Stimulated activated memory B cell treated with anti-CD40 and anti-IgM and Interleukin-4, amounts not matched to agents 10 μg/mL and 1 μg/mL and 100 μg/mL, for 72 hours (primary cell): ENCODE results near the gene SLC25A28.

Source experiments
- ATAC-seq: fragments of 150-1000 bp; cut with Tn5 transposase; 2 replicates; pipeline ENCODE4 v1.10.0; 2021
- H3K27ac Mint-ChIP-seq: one replicate; pipeline ENCODE4 v1.8.0; 2022; ENCODE audit warnings: mild to moderate bottlenecking, mixed read lengths
- H3K27me3 Mint-ChIP-seq: one replicate; pipeline ENCODE4 v1.8.0; 2022; ENCODE audit warnings: mixed read lengths
- H3K36me3 Mint-ChIP-seq: one replicate; pipeline ENCODE4 v1.8.0; 2022; ENCODE audit warnings: mixed read lengths
- H3K4me1 Mint-ChIP-seq: one replicate; pipeline ENCODE4 v1.8.0; 2022; ENCODE audit warnings: mixed read lengths
- H3K4me3 Mint-ChIP-seq: one replicate; pipeline ENCODE4 v1.8.0; 2022; ENCODE audit warnings: mild to moderate bottlenecking, moderate library complexity, mixed read lengths
- H3K9me3 Mint-ChIP-seq: one replicate; pipeline ENCODE4 v1.8.0; 2022; ENCODE audit warnings: mixed read lengths

SLC25A28 gene, protein sequence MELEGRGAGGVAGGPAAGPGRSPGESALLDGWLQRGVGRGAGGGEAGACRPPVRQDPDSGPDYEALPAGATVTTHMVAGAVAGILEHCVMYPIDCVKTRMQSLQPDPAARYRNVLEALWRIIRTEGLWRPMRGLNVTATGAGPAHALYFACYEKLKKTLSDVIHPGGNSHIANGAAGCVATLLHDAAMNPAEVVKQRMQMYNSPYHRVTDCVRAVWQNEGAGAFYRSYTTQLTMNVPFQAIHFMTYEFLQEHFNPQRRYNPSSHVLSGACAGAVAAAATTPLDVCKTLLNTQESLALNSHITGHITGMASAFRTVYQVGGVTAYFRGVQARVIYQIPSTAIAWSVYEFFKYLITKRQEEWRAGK

DNA sequence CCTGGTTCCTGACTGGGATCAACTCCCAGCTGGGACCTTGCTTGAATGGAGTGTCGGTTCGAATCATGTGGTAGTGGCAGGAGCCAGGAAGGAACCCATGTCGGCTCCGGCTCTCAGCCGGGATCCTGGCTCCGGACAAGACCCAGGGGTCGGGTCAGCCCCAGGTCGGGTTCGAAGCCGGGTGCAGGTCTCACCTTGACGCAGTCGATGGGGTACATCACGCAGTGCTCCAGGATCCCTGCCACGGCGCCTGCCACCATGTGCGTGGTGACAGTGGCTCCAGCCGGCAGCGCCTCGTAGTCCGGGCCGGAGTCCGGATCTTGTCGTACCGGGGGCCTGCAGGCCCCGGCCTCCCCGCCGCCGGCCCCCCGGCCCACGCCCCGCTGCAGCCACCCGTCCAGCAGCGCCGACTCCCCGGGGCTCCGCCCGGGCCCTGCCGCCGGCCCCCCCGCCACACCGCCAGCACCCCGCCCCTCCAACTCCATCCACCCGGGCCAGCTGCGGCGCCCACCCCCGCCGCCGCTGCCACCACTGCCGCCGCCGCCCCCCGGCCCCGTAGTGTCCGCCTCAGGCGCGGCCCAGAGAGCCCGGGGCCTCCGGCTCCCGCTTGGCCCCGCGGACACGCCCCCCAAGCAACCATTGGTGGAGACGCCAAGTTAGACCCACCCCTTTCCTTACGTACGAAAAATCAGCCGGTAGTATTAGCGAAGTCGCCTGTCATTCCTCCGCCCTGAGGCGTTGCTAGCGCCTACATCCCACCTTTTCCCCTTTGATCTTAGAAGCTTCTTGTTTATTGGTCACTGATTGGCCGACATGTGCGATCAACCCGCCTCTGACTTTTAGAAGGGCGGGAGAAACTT, at the start of gene SLC25A28:
TSS of gene SLC25A28 (minus strand) at position 589 of the 860 bp plus-strand sequence. CDS start at position 485, 104 bp downstream.
- Mint-ChIP-seq H3K4me1 (peaks cover 45% of the 10 kb centered on the region), H3K27me3 (no peaks in the 10 kb centered on the region), H3K9me3 (no peaks in the 10 kb centered on the region), H3K27ac (peak within 1 kb of the TSS; percentile 95), H3K36me3 (peaks cover 6% of the 10 kb centered on the region), H3K4me3 (peak within 1 kb of the TSS; percentile 86)
- peak; percentile 92 for ATAC-seq

DNA sequence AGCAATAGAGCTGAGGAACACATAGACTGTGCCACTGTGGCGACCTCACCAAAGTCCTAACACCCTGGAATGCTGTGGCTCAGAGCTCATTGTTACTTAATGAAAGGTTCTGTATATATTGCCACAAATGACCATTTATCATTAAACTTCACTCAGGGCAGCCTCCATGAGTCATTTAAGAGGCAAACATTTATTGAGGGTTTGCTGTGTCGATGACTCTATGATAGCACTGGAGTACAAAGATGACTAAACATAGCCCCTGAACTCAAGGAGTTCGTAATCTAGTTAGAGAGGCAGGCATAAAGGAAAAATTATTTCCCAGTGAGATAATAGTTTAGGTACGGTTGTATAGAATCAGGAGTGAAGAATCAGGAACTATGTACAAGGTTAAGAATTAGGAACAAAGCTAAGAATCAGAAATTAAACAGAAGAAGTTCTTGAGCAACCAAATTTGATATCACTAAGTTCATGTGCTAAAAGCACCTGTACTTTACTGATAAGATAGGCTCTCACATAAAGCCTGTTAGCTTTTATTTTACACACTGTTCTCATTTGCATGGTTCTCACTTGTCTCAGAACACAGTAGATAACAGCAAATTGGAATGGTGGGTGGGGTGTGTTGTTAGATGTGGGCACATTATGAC, 47.0 kb upstream of the SLC25A28 start:
- Mint-ChIP-seq H3K27me3 (no peaks in the 10 kb centered on the region), H3K4me1 (peaks cover 2% of the 10 kb centered on the region), H3K9me3 (no peaks in the 10 kb centered on the region), H3K27ac (no peak overlapping the region), H3K36me3 (peaks cover 36% of the 10 kb centered on the region), H3K4me3 (no peak overlapping the region)
- ATAC-seq: no peak

DNA sequence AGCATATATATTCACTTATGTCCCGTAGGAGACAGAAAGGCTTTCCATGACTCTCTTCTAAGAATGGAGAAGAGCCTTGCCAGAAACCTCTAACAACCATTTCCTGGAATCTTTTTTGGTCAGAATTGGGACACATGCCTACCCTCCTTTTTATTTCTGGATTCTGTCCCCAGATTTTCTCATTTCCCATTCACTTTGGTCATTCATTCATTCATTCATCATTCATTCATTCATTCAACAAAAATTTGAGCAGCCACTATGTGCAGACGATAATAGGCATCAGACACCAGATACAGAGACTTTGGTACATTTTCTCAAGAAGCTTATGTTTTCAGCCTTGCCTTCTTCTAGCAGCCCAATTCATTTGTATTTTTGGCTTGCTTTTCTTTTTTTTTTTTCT, 45.1 kb upstream of the SLC25A28 start:
- Mint-ChIP-seq H3K4me1 (peaks cover 7% of the 10 kb centered on the region), H3K27ac (no peak overlapping the region), H3K27me3 (no peaks in the 10 kb centered on the region), H3K4me3 (no peak overlapping the region), H3K9me3 (no peaks in the 10 kb centered on the region), H3K36me3 (peaks cover 41% of the 10 kb centered on the region)
- no peak for ATAC-seq

DNA sequence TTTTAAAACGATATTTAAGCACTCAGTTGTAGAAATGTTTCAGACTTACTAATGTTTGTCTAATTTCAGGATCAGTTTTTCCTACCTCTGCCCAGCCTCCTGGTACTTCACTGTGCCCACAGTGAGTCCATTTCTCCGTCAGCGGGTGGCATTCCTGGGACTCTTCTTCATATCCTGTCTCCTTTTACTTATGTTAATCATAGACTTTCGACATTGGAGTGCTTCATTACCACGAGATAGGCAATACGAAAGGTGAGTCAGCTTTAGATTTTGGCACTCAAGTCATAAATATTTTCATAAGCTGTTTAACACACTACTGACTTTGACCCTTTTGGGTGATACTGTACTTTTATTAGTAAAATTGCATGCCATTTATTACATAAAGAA, 41.1 kb upstream of the SLC25A28 start:
- H3K9me3 Mint-ChIP-seq: no peaks in the 10 kb centered on the region
- H3K27ac Mint-ChIP-seq: no peak overlapping the region
- no peaks in the 10 kb centered on the region for H3K27me3 Mint-ChIP-seq
- no peak overlapping the region for H3K4me3 Mint-ChIP-seq
- peaks cover 27% of the 10 kb centered on the region for H3K36me3 Mint-ChIP-seq
- H3K4me1 Mint-ChIP-seq: peaks cover 37% of the 10 kb centered on the region
- ATAC-seq: no peak

DNA sequence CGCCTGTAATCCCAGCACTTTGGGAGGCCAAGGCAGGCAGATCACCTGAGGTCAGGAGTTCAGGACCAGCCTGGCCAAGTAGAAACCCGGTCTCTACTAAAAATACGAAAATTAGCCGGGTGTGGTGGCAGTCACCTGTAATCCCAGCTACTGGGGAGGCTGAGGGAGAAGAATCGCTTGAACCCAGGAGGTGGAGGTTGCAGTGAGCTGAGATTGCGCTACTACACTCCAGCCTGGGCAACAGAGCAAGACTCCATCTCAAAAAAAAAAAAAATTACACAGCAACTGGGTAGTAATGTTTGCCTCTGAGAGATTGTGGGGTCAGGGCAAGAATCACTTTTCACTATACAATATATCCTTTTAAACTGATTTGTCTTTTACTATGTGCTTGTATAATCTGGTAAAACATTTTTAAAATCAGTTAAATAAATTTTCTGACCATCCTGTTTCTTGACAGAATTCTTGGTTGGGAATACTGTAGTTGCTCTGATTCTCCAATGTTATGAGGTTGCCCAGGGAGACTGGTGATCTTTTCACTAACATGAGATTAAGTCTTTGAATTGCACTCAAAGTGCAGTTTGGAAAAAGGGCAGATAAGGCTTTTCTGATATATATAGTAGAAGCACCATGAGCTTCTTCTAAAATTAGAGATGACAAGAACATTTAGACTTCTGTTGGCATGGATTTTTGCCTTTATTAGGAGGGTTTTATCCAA, 40.6 kb upstream of the SLC25A28 start:
- no peak overlapping the region for H3K4me3 Mint-ChIP-seq
- peaks cover 37% of the 10 kb centered on the region for H3K4me1 Mint-ChIP-seq

DNA sequence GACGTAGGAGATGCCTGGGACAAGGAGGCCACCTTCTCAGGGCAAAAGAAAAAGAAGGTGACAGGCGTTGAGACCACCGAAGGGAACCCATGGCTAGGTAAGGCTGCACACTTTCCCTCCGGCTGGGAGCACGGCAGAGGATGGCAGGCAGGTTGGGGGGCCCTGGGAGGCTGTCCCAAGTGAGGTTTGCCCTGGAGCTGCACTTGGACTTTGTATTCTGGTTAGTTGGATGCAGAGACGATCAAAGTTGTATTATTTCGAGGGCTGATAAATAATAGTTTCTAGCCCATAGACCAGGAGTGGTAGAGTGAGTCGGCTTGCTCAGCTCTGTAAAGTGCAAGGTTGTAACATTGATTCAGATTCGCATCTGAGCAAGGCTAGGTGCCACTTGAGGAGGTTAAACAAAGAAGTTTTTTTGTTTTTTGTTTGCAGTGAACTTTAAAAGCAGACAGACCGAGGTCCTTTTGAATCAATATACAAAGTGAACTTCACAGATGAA, 39.7 kb upstream of the SLC25A28 start:
- Mint-ChIP-seq H3K27me3 (no peaks in the 10 kb centered on the region), H3K4me1 (peaks cover 37% of the 10 kb centered on the region), H3K4me3 (peak overlapping the region; percentile 92), H3K27ac (peak overlapping the region; percentile 85), H3K36me3 (peaks cover 14% of the 10 kb centered on the region), H3K9me3 (no peaks in the 10 kb centered on the region)
- no peak for ATAC-seq

More for the DNA sequence above, 40.6 kb upstream of the SLC25A28 start:
- Mint-ChIP-seq H3K9me3 (no peaks in the 10 kb centered on the region), H3K36me3 (peaks cover 21% of the 10 kb centered on the region), H3K27me3 (no peaks in the 10 kb centered on the region), H3K27ac (no peak overlapping the region)
- no peak for ATAC-seq

DNA sequence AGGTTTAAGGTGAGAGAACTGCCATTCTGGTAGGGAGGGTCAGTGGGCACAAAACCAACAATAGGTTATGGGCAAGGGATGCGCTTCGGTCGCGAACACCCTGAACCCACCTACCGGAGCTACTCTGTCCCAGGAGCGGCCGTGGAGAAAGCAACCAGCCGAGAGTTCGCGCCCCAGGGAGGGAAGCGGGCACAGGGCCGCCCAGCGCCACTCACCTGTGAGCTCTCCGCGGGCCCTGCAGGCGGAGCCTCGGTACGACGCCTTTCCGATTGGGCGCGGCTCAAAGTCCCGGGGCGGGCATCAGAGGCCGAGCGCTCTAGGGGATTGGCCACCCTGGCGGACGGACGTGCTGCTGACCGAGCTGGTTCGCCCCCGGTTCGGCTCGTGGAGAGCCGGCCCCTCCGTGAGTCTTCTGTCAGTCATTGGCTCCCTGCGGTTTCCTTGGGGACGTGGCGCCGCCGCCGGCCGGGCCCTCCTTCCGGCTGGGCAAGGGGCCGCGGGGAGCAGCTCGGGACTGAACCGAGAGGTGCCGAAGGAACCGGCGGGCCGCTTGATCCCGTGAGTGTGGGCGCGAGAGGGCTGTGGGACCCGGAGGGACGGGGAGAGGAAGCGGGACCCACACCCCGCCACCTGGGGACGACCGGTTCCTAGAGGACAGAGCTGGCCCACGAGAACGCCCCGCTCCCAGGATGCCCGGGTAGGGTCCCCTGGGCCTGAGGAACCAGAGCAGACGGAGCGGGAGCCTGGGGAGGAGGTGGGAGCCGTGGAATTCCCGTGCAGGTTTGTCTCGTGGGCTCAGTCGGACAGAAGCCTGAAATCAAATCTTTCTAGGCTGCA, 39.0 kb upstream of the SLC25A28 start, which contains the start of gene ENTPD7:
TSS of gene ENTPD7 (plus strand) at position 479 of the 837 bp plus-strand sequence. CDS start 448 bp downstream, outside the sequence.
- Mint-ChIP-seq H3K9me3 (no peaks in the 10 kb centered on the region), H3K27me3 (no peaks in the 10 kb centered on the region), H3K27ac (peak within 1 kb of the TSS; percentile 85), H3K4me1 (peaks cover 37% of the 10 kb centered on the region), H3K36me3 (peaks cover 14% of the 10 kb centered on the region), H3K4me3 (peak within 1 kb of the TSS; percentile 92)
- peak; percentile 100 for ATAC-seq

DNA sequence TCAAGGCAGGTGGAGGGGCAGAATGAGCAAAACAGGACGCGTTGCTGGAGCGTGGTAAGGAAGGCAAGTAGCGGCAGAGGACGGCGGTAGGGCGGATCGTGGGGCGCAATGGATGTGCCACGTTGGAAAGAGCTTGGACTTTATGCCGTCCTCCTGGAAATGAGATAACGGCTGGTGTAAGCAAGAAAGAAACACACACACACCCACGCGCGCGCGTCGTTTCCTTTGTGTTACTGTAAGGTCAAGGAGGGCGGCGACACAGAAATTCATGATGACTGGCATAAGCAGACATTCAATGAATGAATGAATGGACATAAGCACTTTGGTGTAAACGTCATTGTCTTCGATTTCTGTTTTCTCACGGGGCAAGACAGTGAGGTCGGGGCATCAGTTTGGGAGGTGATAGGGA, 38.4 kb upstream of the SLC25A28 start:
- Mint-ChIP-seq H3K9me3 (no peaks in the 10 kb centered on the region), H3K36me3 (peaks cover 11% of the 10 kb centered on the region), H3K4me3 (peak overlapping the region; percentile 92), H3K27ac (peak overlapping the region; percentile 85), H3K4me1 (peaks cover 37% of the 10 kb centered on the region), H3K27me3 (peaks cover 3% of the 10 kb centered on the region)
- ATAC-seq: no peak

DNA sequence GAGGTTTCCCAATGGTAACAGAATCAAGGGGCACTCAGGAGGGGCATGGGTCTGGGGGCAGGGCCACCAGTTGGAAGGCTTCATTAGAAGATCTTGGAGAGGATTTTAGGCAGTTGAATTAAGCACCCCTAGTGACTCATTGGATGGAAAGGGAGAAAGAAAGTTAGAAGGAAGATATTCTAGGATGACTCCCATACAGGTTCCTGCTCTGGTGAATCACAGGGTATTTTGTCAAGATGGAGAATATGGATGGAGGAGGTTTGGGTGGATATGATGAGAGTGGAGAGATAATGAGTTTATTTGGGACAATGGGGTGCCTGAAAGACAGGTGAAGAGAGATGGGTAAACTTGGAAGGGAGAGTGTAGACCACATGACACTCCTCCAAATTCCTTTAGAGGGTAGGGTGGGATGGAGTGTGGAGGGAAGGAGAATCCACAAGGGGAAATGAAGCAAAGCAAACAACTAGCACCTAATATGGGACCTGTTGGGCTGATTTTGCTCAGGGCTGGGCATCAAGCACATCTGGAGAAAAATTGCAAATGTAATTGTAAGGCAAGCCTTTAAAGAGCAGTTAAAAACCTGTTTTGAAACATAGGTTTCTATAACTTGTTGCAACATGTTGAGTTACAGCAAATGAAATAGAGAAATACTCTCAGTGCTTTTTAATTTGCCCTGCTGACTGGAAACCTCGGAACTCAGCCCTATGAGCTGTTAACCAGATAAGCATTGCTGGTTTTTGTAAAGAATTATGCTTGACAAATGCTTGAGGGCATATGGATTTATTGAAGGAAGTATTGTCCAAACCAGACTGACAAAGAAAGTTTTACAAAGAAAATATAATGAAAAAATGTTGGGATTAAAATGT, 36.2 kb upstream of the SLC25A28 start:
- Mint-ChIP-seq H3K4me1 (peaks cover 30% of the 10 kb centered on the region), H3K4me3 (no peak overlapping the region), H3K9me3 (no peaks in the 10 kb centered on the region), H3K36me3 (no peaks in the 10 kb centered on the region), H3K27me3 (peaks cover 17% of the 10 kb centered on the region), H3K27ac (no peak overlapping the region)
- no peak for ATAC-seq

DNA sequence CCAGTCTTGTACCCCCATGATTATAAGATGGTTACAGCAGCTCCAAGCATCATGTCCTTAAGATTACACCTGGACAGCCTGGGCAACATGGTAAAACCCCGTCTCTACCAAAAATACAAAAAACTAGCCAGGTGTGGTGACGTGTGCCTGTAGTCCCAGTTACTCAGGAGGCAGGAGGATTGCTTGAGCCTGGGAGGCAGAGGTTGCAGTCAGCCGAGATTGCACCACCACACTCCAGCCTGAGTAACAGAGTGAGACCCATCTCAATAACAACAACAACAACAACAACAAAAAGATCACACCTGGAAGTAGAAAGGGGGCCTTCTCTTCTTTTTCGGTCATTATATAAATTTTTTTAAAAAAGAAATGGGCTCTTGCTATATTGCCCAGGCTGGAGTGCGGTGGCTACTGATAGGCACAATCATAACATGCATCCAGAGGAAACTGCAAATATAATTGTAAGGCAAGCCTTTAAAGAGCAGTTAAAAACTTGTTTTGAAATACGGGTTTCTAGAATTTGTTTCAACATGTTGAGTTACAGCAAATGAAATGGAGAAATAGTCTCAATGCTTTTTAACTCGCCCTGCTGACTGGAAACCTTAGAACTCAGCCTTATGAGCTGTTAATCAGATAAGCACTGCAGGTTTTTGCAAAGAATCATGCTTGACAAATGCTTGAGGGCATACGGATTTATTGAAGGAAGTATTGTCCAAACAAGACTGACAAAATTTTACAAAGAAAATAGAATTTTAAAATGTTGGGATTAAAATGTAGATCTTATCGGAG, 34.3 kb upstream of the SLC25A28 start:
- no peaks in the 10 kb centered on the region for H3K36me3 Mint-ChIP-seq
- no peak overlapping the region for H3K4me3 Mint-ChIP-seq
- no peak for ATAC-seq
- H3K9me3 Mint-ChIP-seq: no peaks in the 10 kb centered on the region
- H3K27ac Mint-ChIP-seq: no peak overlapping the region
- H3K4me1 Mint-ChIP-seq: peaks cover 24% of the 10 kb centered on the region
- peaks cover 35% of the 10 kb centered on the region for H3K27me3 Mint-ChIP-seq

DNA sequence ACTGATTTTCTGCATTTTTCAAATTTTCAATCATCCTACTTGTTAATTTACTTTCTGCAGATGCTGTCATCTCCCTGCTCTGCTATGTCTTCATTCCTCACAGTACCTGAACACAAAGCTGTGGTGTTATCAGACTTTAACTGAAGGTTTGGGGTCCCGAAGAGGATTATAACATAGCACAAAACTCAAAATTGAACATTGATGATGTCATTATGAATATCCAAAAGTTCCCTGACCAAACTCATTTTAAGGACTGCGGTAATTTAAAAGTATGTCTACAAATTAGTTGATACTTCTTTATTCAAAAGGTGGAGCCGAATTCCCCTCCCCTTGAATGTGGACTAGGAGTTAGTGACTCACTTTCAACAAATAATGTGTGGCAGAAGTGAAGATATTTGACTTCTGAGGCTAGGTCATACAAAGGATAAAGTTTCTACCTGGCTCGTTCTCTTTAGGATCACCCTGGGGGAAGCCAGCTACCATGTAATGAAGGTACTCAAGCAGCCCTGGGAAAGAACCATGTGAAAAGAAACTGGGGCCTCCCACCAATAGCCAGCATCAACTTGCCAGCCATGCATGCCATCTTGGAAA, 32.7 kb upstream of the SLC25A28 start:
- Mint-ChIP-seq H3K27me3 (peaks cover 48% of the 10 kb centered on the region), H3K4me1 (peaks cover 7% of the 10 kb centered on the region), H3K27ac (no peak overlapping the region), H3K36me3 (no peaks in the 10 kb centered on the region), H3K4me3 (no peak overlapping the region), H3K9me3 (no peaks in the 10 kb centered on the region)
- ATAC-seq: no peak

DNA sequence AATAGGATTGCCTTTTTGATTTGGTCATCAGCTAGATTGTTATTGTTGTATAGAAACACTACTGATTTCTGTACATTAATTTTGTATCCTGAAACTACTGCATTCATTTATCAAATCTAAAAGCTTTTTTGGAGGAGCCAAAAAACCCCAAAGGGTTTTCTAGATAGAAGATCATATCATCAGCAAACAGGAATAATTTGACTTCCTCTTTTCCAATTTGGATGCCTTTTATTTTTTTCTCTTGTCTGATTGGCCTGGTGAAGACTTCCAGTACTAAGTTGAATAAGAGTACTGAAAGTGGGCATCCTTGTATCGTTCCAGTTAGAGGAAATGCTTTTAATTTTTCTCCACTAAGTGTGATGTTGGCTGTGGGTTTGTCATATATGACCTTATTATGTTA, 28.5 kb upstream of the SLC25A28 start:
- H3K27me3 Mint-ChIP-seq: peaks cover 56% of the 10 kb centered on the region

More for the DNA sequence above, 28.5 kb upstream of the SLC25A28 start:
- Mint-ChIP-seq H3K4me1 (no peaks in the 10 kb centered on the region), H3K36me3 (no peaks in the 10 kb centered on the region), H3K4me3 (no peak overlapping the region), H3K27ac (no peak overlapping the region), H3K9me3 (no peaks in the 10 kb centered on the region)
- ATAC-seq: no peak
